Measurements from ENCODE around the gene HUS1. TPM values are rescaled to one million over a fixed set of nuclear protein-coding genes. Genes with fewer than 3 reads are reported as not detected.
A peak's percentile ranks its signal among the peaks of the same experiment; 100 is the strongest.
"Not testable (repeated sequence)": the region's sequence is repeated elsewhere in the genome, so short reads cannot be mapped to it uniquely, and the experiment has no call there.

Gene HUS1
- total RNA-seq, 1 donor from 2014 or later, result 30.4 TPM

GRCh38 chr7:48004032-48004431, 24.6 kb upstream of the HUS1 start:
- Histone ChIP-seq H3K4me3 (no peak overlapping the region), H3K9me3 (no peaks in the 10 kb centered on the region), H3K36me3 (no peaks in the 10 kb centered on the region), H3K4me1 (no peaks in the 10 kb centered on the region), H3K27me3 (no peaks in the 10 kb centered on the region), H3K27ac (no peak overlapping the region)
- intact Hi-C loops (cut with DNase I), result no loop called here
- DNase-seq (ENCODE audit: low spot score in 2 of 2), result no peak
- TF ChIP-seq, protein P1, sequence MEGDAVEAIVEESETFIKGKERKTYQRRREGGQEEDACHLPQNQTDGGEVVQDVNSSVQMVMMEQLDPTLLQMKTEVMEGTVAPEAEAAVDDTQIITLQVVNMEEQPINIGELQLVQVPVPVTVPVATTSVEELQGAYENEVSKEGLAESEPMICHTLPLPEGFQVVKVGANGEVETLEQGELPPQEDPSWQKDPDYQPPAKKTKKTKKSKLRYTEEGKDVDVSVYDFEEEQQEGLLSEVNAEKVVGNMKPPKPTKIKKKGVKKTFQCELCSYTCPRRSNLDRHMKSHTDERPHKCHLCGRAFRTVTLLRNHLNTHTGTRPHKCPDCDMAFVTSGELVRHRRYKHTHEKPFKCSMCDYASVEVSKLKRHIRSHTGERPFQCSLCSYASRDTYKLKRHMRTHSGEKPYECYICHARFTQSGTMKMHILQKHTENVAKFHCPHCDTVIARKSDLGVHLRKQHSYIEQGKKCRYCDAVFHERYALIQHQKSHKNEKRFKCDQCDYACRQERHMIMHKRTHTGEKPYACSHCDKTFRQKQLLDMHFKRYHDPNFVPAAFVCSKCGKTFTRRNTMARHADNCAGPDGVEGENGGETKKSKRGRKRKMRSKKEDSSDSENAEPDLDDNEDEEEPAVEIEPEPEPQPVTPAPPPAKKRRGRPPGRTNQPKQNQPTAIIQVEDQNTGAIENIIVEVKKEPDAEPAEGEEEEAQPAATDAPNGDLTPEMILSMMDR (IDR thresholded peaks at IDR 0.05), result no peak

DNA sequence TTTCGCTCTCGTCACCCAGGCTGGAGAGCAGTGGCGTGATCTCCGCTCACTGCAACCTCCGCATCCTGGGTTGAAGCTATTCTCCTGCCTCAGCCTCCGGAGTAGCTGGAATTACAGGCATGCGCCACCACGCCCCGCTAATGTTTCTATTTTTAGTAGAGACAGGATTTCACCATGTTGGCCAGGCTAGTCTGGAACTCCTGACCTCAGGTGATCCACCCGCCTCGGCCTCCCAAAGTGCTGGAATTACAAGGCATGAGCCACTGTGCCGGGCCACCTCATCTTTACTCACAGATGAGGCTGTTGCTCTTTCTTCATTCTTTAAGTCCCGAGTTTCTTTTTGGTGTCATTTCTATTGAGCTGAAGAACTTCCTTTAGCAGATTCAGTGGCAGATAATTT, 20.7 kb upstream of the HUS1 start:
- H3K27ac ChIP-seq; H3K9me3 ChIP-seq; DNase-seq (ENCODE audit: low spot score in 2 of 2); H3K4me1 ChIP-seq; H3K4me3 ChIP-seq; H3K27me3 ChIP-seq; H3K36me3 ChIP-seq; intact Hi-C loops (cut with DNase I): not testable (repeated sequence)

- no peak overlapping the region for H3K4me3 ChIP-seq
- no peak overlapping the region for H3K27ac ChIP-seq
- TF ChIP-seq, protein P1 (IDR thresholded peaks at IDR 0.05), result no peak
- DNase-seq (ENCODE audit: low spot score in 2 of 2), result no peak
- H3K36me3 ChIP-seq, result no peaks in the 10 kb centered on the region
- no peaks in the 10 kb centered on the region for H3K9me3 ChIP-seq
- no peaks in the 10 kb centered on the region for H3K27me3 ChIP-seq
- intact Hi-C loops (cut with DNase I), result loop anchor here (10.0 kb wide), 1 partner anchor 475 kb away; no protein-coding TSS in a partner anchor
- H3K4me1 ChIP-seq, result no peaks in the 10 kb centered on the region
These were observed 20.0 kb upstream of the HUS1 start for GRCh38 chr7:47999413-47999812.

GRCh38 chr7:47992446-47992845, 13.0 kb upstream of the HUS1 start:
- TF ChIP-seq, protein P1 (IDR thresholded peaks at IDR 0.05), result no peak
- Histone ChIP-seq H3K36me3 (no peaks in the 10 kb centered on the region), H3K27ac (no peak overlapping the region)

GRCh38 chr7:47991741-47992311, 12.4 kb upstream of the HUS1 start:
- Histone ChIP-seq H3K27ac (peak overlapping the region in 1 of 2 donors; percentile 38), H3K27me3 (no peaks in the 10 kb centered on the region), H3K4me3 (peak overlapping the region; percentile 50 to 67), H3K4me1 (no peaks in the 10 kb centered on the region), H3K9me3 (no peaks in the 10 kb centered on the region), H3K36me3 (no peaks in the 10 kb centered on the region)
- DNase-seq (ENCODE audit: low spot score in 2 of 2), result peak; percentile 53 to 88
- TF ChIP-seq, protein P1 (IDR thresholded peaks at IDR 0.05), result peak; percentile 49 to 74 (median 56)
- intact Hi-C loops (cut with DNase I), result loop anchor here (1.0 to 10.0 kb wide), 2 partner anchors 118 to 483 kb away; no protein-coding TSS in a partner anchor

More at GRCh38 chr7:47992446-47992845, 13.0 kb upstream of the HUS1 start:
- no peak for DNase-seq (ENCODE audit: low spot score in 2 of 2)
- Histone ChIP-seq H3K9me3 (no peaks in the 10 kb centered on the region), H3K27me3 (no peaks in the 10 kb centered on the region), H3K4me3 (peak overlapping the region in 1 of 2 donors; percentile 67), H3K4me1 (no peaks in the 10 kb centered on the region)
- intact Hi-C loops (cut with DNase I), result loop anchor here (10.0 kb wide), 1 partner anchor 482 kb away; no protein-coding TSS in a partner anchor

DNA sequence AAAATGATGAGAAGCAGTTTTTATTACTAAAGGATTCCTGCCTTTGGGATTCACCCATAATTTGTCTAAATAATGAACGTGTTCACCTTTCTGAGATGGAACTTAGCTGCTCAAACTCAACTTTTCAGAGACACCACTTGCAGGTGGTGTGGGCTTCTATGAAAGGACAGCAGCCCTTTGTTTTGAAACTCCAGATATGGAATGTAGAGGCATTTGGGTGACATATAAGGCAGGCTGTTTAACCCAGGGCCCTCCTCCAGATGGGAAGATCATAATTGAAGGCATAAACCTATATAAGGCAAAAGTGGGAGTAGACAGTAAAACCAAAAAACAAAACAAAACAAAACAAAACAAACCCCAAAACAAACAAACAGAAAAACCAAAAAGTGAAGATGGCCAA, 11.9 kb upstream of the HUS1 start:
- TF ChIP-seq, protein P1 (IDR thresholded peaks at IDR 0.05), result no peak
- no peak for DNase-seq (ENCODE audit: low spot score in 2 of 2)
- H3K4me1 ChIP-seq, result no peaks in the 10 kb centered on the region
- peak overlapping the region in 1 of 2 donors; percentile 38 for H3K27ac ChIP-seq
- H3K27me3 ChIP-seq, result no peaks in the 10 kb centered on the region
- intact Hi-C loops (cut with DNase I), result loop anchor here (1.0 to 10.0 kb wide), 2 partner anchors 119 to 484 kb away; no protein-coding TSS in a partner anchor
- no peaks in the 10 kb centered on the region for H3K9me3 ChIP-seq
- no peaks in the 10 kb centered on the region for H3K36me3 ChIP-seq
- peak overlapping the region in 1 of 2 donors; percentile 67 for H3K4me3 ChIP-seq
